ENCODE data around the gene RIPPLY3. TPM values are rescaled to one million over a fixed set of nuclear protein-coding genes. Genes with fewer than 3 reads are reported as not detected.

The RIPPLY3 gene
- total and polyA plus RNA-seq, 2 experiments from 2014 or later = 2.5 to 2.8 TPM

DNA sequence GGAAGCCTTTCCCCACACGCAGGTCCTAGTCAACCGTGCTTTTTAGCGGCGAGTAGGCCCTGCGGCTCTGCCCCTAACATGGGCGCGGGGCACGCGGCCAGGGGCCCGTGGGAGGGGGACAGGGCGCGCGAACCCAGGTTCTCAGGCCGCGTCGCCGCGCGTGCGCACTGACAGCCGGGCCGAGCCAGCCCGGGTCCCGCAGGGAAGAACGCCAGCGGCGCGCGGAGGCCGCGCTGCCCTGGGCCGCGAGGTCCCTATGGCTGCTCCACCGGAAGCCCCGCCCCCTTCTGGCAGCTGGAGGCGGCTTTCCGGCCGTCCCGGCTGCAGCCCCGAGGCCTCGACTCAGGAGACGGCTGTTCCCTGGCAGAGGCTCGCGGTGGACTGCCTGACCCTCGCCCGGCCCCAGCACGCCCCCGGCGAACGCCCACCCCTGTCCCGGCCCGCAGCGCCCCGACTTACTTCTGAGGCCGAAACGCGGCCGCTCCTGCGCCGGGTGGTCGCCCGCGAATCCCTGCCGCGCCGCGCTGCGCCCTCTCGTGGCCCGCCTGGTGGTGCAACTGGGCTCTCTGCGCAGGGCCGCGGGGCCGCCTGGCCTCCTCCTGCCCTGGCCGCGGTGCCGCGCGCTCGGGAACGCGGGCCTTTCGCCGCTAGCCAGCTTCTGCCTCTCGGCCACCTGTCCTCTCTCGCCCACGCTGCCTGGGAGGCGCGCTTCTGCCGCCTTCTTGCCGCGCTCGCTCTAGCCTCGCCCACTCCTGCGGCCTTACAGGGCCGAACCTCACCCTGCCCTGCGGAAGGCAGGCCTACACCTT, 16.6 kb upstream of the RIPPLY3 start:
- Mint-ChIP-seq H3K4me1 (peaks cover 29% of the 10 kb centered on the region), H3K4me3 (peak overlapping the region; percentile 83), H3K27me3 (ENCODE audit: insufficient read depth, low read depth, poor library complexity) (peaks cover 22% of the 10 kb centered on the region), H3K27ac (peak overlapping the region; percentile 93), H3K36me3 (ENCODE audit: low read depth) (no peaks in the 10 kb centered on the region; the same call in 1 of the 3 replicates), H3K9me3 (no peaks in the 10 kb centered on the region)
- peak overlapping the region; percentile 48; the same call in 1 of the 2 replicates for H3K27ac ChIP-seq (ENCODE audit: low read depth)
- H3K36me3 ChIP-seq (ENCODE audit: insufficient read depth) = no peaks in the 10 kb centered on the region
- peak overlapping the region; percentile 57 for H3K4me3 ChIP-seq
- DNase-seq (ENCODE audit: low spot score) (peak; percentile 92), ATAC-seq (peak; percentile 84)
- H3K4me1 ChIP-seq (ENCODE audit: insufficient read depth) = peaks cover 19% of the 10 kb centered on the region
- peaks cover 12% of the 10 kb centered on the region; the same call in 1 of the 2 replicates for H3F3A ChIP-seq (replicated peaks; ENCODE audit: low read depth)
- peak; percentile 57 for TF ChIP-seq POLR2AphosphoS5 (IDR thresholded peaks at IDR 0.05; ENCODE audit: low read depth)
- TF ChIP-seq, protein P1, sequence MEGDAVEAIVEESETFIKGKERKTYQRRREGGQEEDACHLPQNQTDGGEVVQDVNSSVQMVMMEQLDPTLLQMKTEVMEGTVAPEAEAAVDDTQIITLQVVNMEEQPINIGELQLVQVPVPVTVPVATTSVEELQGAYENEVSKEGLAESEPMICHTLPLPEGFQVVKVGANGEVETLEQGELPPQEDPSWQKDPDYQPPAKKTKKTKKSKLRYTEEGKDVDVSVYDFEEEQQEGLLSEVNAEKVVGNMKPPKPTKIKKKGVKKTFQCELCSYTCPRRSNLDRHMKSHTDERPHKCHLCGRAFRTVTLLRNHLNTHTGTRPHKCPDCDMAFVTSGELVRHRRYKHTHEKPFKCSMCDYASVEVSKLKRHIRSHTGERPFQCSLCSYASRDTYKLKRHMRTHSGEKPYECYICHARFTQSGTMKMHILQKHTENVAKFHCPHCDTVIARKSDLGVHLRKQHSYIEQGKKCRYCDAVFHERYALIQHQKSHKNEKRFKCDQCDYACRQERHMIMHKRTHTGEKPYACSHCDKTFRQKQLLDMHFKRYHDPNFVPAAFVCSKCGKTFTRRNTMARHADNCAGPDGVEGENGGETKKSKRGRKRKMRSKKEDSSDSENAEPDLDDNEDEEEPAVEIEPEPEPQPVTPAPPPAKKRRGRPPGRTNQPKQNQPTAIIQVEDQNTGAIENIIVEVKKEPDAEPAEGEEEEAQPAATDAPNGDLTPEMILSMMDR (conservative IDR thresholded peaks at IDR 0.05; ENCODE audit: low read depth in 2 of 2) = peak in 1 of 2 experiments; percentile 48; a peak in 3 of 4 replicates
- TF ChIP-seq JUNB (IDR thresholded peaks at IDR 0.05; ENCODE audit: unreplicated experiment) = no peak
- H4K20me1 ChIP-seq (replicated peaks; ENCODE audit: insufficient read depth) = no peaks in the 10 kb centered on the region
- no peaks in the 10 kb centered on the region for H3K79me2 ChIP-seq (replicated peaks; ENCODE audit: insufficient read depth)
- peak overlapping the region; percentile 86 for H2AFZ ChIP-seq
- no peaks in the 10 kb centered on the region for H3K9me2 ChIP-seq (ENCODE audit: insufficient read depth)
- peak overlapping the region; percentile 93 for H3K4me2 ChIP-seq
- H3K27me3 ChIP-seq (ENCODE audit: insufficient read depth) = peaks cover 12% of the 10 kb centered on the region

GRCh38 chr21:36990508-36991205, 15.8 kb upstream of the RIPPLY3 start:
- ATAC-seq (peak; percentile 4), DNase-seq (ENCODE audit: low spot score) (peak; percentile 45)
- Mint-ChIP-seq H3K27me3 (ENCODE audit: insufficient read depth, low read depth, poor library complexity) (peaks cover 22% of the 10 kb centered on the region), H3K4me3 (peak overlapping the region; percentile 83), H3K9me3 (no peaks in the 10 kb centered on the region), H3K36me3 (ENCODE audit: low read depth) (no peaks in the 10 kb centered on the region; the same call in 1 of the 3 replicates), H3K4me1 (peaks cover 31% of the 10 kb centered on the region), H3K27ac (peak overlapping the region; percentile 93)
- peaks cover 22% of the 10 kb centered on the region for H3K4me1 ChIP-seq (ENCODE audit: insufficient read depth)
- peak overlapping the region; percentile 86 for H2AFZ ChIP-seq
- H3K79me2 ChIP-seq (replicated peaks; ENCODE audit: insufficient read depth) = no peaks in the 10 kb centered on the region
- peak overlapping the region; percentile 93 for H3K4me2 ChIP-seq
- H3F3A ChIP-seq (replicated peaks; ENCODE audit: low read depth) = peaks cover 12% of the 10 kb centered on the region; the same call in 1 of the 2 replicates
- H3K9me2 ChIP-seq (ENCODE audit: insufficient read depth) = no peaks in the 10 kb centered on the region
- H4K20me1 ChIP-seq (replicated peaks; ENCODE audit: insufficient read depth) = no peaks in the 10 kb centered on the region
- H3K27ac ChIP-seq (ENCODE audit: low read depth) = peak overlapping the region; percentile 48; the same call in 1 of the 2 replicates
- peaks cover 12% of the 10 kb centered on the region for H3K27me3 ChIP-seq (ENCODE audit: insufficient read depth)
- H3K36me3 ChIP-seq (ENCODE audit: insufficient read depth) = no peaks in the 10 kb centered on the region
- peak overlapping the region; percentile 57 for H3K4me3 ChIP-seq
- TF ChIP-seq NANOG (IDR thresholded peaks at IDR 0.05; ENCODE audit: borderline replicate concordance) = 0 out of 2 replicates have a peak, but pooled peaks have one; percentile 6
- TF ChIP-seq ETS1 (IDR thresholded peaks at IDR 0.05) = no peak
- no peak for TF ChIP-seq REST (IDR thresholded peaks at IDR 0.05; ENCODE audit: unreplicated experiment)
- TF ChIP-seq EZH2phosphoT487 (IDR thresholded peaks at IDR 0.05; ENCODE audit: unreplicated experiment) = no peak
- TF ChIP-seq ZNF331 (CRISPR knock-in tag; IDR thresholded peaks at IDR 0.05; ENCODE audit: low read depth) = no peak
- no peak for TF ChIP-seq EZH2 (IDR thresholded peaks at IDR 0.05; ENCODE audit: low read depth, unreplicated experiment)
- no peak for TF ChIP-seq CREB1 (CRISPR knock-in tag; IDR thresholded peaks at IDR 0.05; ENCODE audit: low read depth)

Data from GM23338 (cell line).